Small intestine (tissue), 7 donors: ENCODE measurements around the gene AEBP2. TPM values are rescaled to one million over a fixed set of nuclear protein-coding genes. Genes with fewer than 3 reads are reported as not detected.

Experiments
- DNase-seq, 2 donors: peaks; one replicate each; pipeline versions ENCODE4 v3.0.0 to v3.0.0-alpha.2; 2013
- FAIRE-seq: peaks from 2 replicates; lab custom pipeline; 2012; peaks lifted over from hg19 to GRCh38; lab: Jason Lieb, UNC
- H3K27ac ChIP-seq, 3 donors: one replicate each; pipeline ENCODE4 v1.5.1; 2013; ENCODE audit warnings: low read length in 2 of 3, mild to moderate bottlenecking in 2 of 3, control low read depth in 1 of 3, inconsistent platforms in 1 of 3, low read depth in 1 of 3, moderate library complexity in 1 of 3
- H3K27me3 ChIP-seq, 3 donors: one replicate each; pipeline ENCODE4 v1.6.1; 2013; ENCODE audit warnings: low read length in 3 of 3, inconsistent platforms in 1 of 3; ENCODE audit not compliant: control insufficient read depth in 3 of 3, insufficient read depth in 3 of 3
- H3K36me3 ChIP-seq, 3 donors: one replicate each; pipeline ENCODE4 v1.6.1; 2013; ENCODE audit warnings: low read length in 3 of 3, inconsistent platforms in 1 of 3, low read depth in 1 of 3, mild to moderate bottlenecking in 1 of 3, moderate library complexity in 1 of 3; ENCODE audit not compliant: control insufficient read depth in 3 of 3, insufficient read depth in 2 of 3
- H3K4me1 ChIP-seq, 3 donors: one replicate each; pipeline ENCODE4 v1.6.1; 2013; ENCODE audit warnings: low read length in 2 of 3, inconsistent platforms in 1 of 3, low read depth in 1 of 3, mild to moderate bottlenecking in 1 of 3, moderate library complexity in 1 of 3; ENCODE audit not compliant: control insufficient read depth in 3 of 3, insufficient read depth in 2 of 3
- H3K4me3 ChIP-seq, 3 donors: one replicate each; pipeline ENCODE4 v1.5.1; 2013; ENCODE audit warnings: low read length in 3 of 3, control low read depth in 1 of 3, inconsistent platforms in 1 of 3, low read depth in 1 of 3, mild to moderate bottlenecking in 1 of 3, moderate library complexity in 1 of 3
- H3K9me3 ChIP-seq, 2 donors: one replicate each; pipeline ENCODE4 v1.6.1; 2013; ENCODE audit warnings: low read depth in 1 of 2, low read length in 1 of 2; ENCODE audit not compliant: control insufficient read depth in 2 of 2, insufficient read depth in 1 of 2
- WGBS, 3 donors: extraction: QIAGEN DNeasy Blood & Tissue Kit; methylation state at CpG; one replicate each; pipeline ENCODE4 v1.1.7; 2013; 5-methylcytosine and 5-hydroxymethylcytosine counted together
- polyA plus RNA-seq, 4 donors: library from polyadenylated mRNA; stranded (reverse) in 3 of 4; unstranded in 1 of 4; fragments of 200-250 nt in 3 of 4; fragments of 120-200 nt in 1 of 4; gene quantifications; one replicate each; pipeline versions ENCODE4 v1.2.1 to v1.2.3, GENCODE V29; 2013
- donor health status: healthy with polysubstance abuse.
- donor health status: control.
- donor health status: control.
- donor health status: Bipolar disorder and iron deficiency.
- donor health status: healthy.

AEBP2 gene
- polyA plus RNA-seq, 4 donors = 9.2 to 36.0 (median 9.6) TPM

GRCh38 chr12:19440019-19440858 is 947 bp downstream of the AEBP2 start:
- Histone ChIP-seq H3K27me3 (no peaks in the 10 kb centered on the region), H3K36me3 (peaks cover 0 to 6% (median 0%) of the 10 kb centered on the region in 3 donors), H3K9me3 (peaks cover 0 to 3% of the 10 kb centered on the region in 2 donors), H3K4me3 (peak overlapping the region; percentile 84 to 98 (median 96)), H3K4me1 (peaks cover 0 to 5% (median 3%) of the 10 kb centered on the region in 3 donors), H3K27ac (peak overlapping the region; percentile 76 to 95 (median 82))
- FAIRE-seq (no peak), DNase-seq (peak; percentile 46 to 84)
- 1% methylated on average over 40 to 71 of the region's 71 CpGs for WGBS, 3 donors

- no peak for DNase-seq
- H3K4me1 ChIP-seq = peaks cover 0 to 5% (median 3%) of the 10 kb centered on the region in 3 donors
- no peak for FAIRE-seq
- peak overlapping the region in 1 of 3 donors; percentile 76 for H3K27ac ChIP-seq
- H3K4me3 ChIP-seq = peak overlapping the region; percentile 84 to 98 (median 96)
- 2 to 5% (median 3%) methylated on average over 8 of the region's 8 CpGs for WGBS, 3 donors
- H3K27me3 ChIP-seq = no peaks in the 10 kb centered on the region
- H3K9me3 ChIP-seq = peaks cover 0 to 3% of the 10 kb centered on the region in 2 donors
- peaks cover 0 to 6% (median 0%) of the 10 kb centered on the region in 3 donors for H3K36me3 ChIP-seq
These were observed 1.6 kb downstream of the AEBP2 start for GRCh38 chr12:19440916-19441315.

GRCh38 chr12:19443585-19443984 is 4.3 kb downstream of the AEBP2 start:
- Histone ChIP-seq H3K27ac (no peak overlapping the region), H3K9me3 (peaks cover 0 to 3% of the 10 kb centered on the region in 2 donors), H3K4me1 (peaks cover 0 to 10% (median 3%) of the 10 kb centered on the region in 3 donors), H3K4me3 (no peak overlapping the region), H3K36me3 (peaks cover 0 to 9% (median 0%) of the 10 kb centered on the region in 3 donors), H3K27me3 (no peaks in the 10 kb centered on the region)
- 85 to 94% (median 87%) methylated on average over 4 of the region's 4 CpGs for WGBS, 3 donors
- DNase-seq (no peak), FAIRE-seq (no peak)

- Histone ChIP-seq H3K4me3 (no peak overlapping the region), H3K4me1 (peaks cover 0 to 10% (median under 1%) of the 10 kb centered on the region in 3 donors), H3K9me3 (peaks cover 0 to under 1% of the 10 kb centered on the region in 2 donors), H3K27ac (no peak overlapping the region), H3K27me3 (no peaks in the 10 kb centered on the region), H3K36me3 (peaks cover 0 to 12% (median 0%) of the 10 kb centered on the region in 3 donors)
- FAIRE-seq = no peak
- no peak for DNase-seq
- WGBS, 3 donors = 56 to 76% (median 59%) methylated on average over 3 of the region's 3 CpGs
These were observed 4.8 kb downstream of the AEBP2 start for GRCh38 chr12:19444097-19444496.

- H3K4me1 ChIP-seq = peaks cover 0 to 5% (median 0%) of the 10 kb centered on the region in 3 donors
- no peaks in the 10 kb centered on the region for H3K27me3 ChIP-seq
- H3K4me3 ChIP-seq = no peak overlapping the region
- DNase-seq (no peak), FAIRE-seq (no peak)
- 53 to 65% (median 63%) methylated on average over 8 of the region's 8 CpGs for WGBS, 3 donors
- no peaks in the 10 kb centered on the region for H3K9me3 ChIP-seq
- H3K27ac ChIP-seq = no peak overlapping the region
- peaks cover 0 to 14% (median 0%) of the 10 kb centered on the region in 3 donors for H3K36me3 ChIP-seq
These were observed 8.1 kb downstream of the AEBP2 start for GRCh38 chr12:19447386-19447785.

- no peak for FAIRE-seq
- H3K27me3 ChIP-seq = no peaks in the 10 kb centered on the region
- no peak overlapping the region for H3K4me3 ChIP-seq
- H3K4me1 ChIP-seq = peaks cover 0 to 5% (median 0%) of the 10 kb centered on the region in 3 donors
- WGBS, 3 donors = 85 to 96% (median 91%) methylated on average over 4 of the region's 4 CpGs
- no peak for DNase-seq
- peaks cover 0 to 16% (median 0%) of the 10 kb centered on the region in 3 donors for H3K36me3 ChIP-seq
- no peak overlapping the region for H3K27ac ChIP-seq
- H3K9me3 ChIP-seq = no peaks in the 10 kb centered on the region
These were observed 10.5 kb downstream of the AEBP2 start for GRCh38 chr12:19449814-19450213.

GRCh38 chr12:19450362-19450761 is 11.1 kb downstream of the AEBP2 start:
- H3K9me3 ChIP-seq = no peaks in the 10 kb centered on the region
- no peak overlapping the region for H3K27ac ChIP-seq
- FAIRE-seq = no peak
- WGBS, 3 donors = 80 to 92% (median 86%) methylated on average over 4 of the region's 4 CpGs
- no peak for DNase-seq
- H3K27me3 ChIP-seq = no peaks in the 10 kb centered on the region
- peaks cover 0 to 5% (median 0%) of the 10 kb centered on the region in 3 donors for H3K4me1 ChIP-seq
- H3K36me3 ChIP-seq = peaks cover 0 to 19% (median 0%) of the 10 kb centered on the region in 3 donors
- H3K4me3 ChIP-seq = no peak overlapping the region

- H3K4me3 ChIP-seq = no peak overlapping the region
- DNase-seq (no peak), FAIRE-seq (no peak)
- H3K4me1 ChIP-seq = peaks cover 0 to 5% (median 0%) of the 10 kb centered on the region in 3 donors
- peaks cover 0 to 19% (median 0%) of the 10 kb centered on the region in 3 donors for H3K36me3 ChIP-seq
- H3K27me3 ChIP-seq = no peaks in the 10 kb centered on the region
- WGBS, 3 donors = 58 to 83% (median 75%) methylated on average over 6 of the region's 6 CpGs
- no peak overlapping the region for H3K27ac ChIP-seq
- no peaks in the 10 kb centered on the region for H3K9me3 ChIP-seq
These were observed 11.9 kb downstream of the AEBP2 start for GRCh38 chr12:19451196-19451595.
